GM18951 (cell line): Measurements from ENCODE around the gene GRK2.
A peak's percentile ranks its signal among the peaks of the same experiment; 100 is the strongest.

Experiments
- POLR2A ChIP-seq: IDR thresholded peaks from 4 replicates; pipeline ENCODE4 v1.6.1; 2011; ENCODE audit warnings: mild to moderate bottlenecking; ENCODE audit not compliant: insufficient read length, insufficient read depth; ENCODE audit errors: extremely low read depth
- in situ Hi-C: fragments of 300-500 bp; cut with MboI; formaldehyde crosslinking; loops from one replicate; pipeline ENCODE4 v1.12.0; 2022; ENCODE audit warnings: low sequenced_read_pairs, mixed read lengths, inconsistent platforms; ENCODE audit not compliant: unreplicated experiment

The GRK2 gene

GRCh38 chr11:67292671-67293070, 26.4 kb downstream of the GRK2 start:
- TF ChIP-seq POLR2A = no peak
- in situ Hi-C loops = no loop called here

DNA sequence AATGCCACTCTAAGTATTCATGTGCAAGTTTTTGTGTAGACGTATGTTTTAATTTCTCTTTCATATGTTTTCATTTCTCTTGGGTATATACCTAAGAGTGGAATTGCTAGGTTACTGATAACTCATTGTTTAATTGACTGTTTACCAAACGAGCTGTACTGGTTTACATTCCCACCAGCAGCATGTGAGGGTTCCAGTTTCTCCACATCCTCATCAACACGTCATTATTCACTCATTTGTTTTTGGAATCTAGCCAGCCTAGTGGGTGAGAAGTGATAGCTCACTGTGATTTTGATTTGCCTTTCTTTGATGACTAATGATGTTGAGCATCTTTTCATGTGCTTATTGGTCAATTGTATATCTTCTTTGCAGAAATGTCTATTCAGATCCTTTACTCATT, 26.8 kb downstream of the GRK2 start:
- in situ Hi-C loops = no loop called here
- TF ChIP-seq POLR2A = no peak

DNA sequence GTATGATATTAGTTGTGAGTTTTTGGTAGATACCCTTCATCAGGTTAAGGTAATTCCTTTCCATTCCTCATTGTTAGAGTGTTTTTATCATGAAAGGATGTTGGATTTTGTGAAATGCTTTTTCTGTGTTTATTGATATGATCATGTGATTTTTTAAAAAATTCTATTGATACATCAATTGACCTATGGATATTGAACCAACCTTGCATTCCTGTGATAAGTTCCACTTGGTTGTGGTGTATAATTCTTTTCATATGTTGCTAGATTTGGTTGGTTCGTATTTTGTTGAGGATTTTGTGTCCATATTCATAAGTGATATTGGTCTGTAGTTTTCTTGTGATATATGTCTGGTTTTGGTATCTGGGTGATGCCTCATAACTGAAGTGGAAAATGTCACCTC, 29.6 kb downstream of the GRK2 start:
- no peak for TF ChIP-seq POLR2A

GRCh38 chr11:67298786-67299185, 32.5 kb downstream of the GRK2 start:
- in situ Hi-C loops = no loop called here
- TF ChIP-seq POLR2A = no peak

More for the DNA sequence above, 29.6 kb downstream of the GRK2 start:
- in situ Hi-C loops = no loop called here

- no peak for TF ChIP-seq POLR2A
- in situ Hi-C loops = no loop called here
These were observed 33.4 kb downstream of the GRK2 start for GRCh38 chr11:67299471-67300191.

DNA sequence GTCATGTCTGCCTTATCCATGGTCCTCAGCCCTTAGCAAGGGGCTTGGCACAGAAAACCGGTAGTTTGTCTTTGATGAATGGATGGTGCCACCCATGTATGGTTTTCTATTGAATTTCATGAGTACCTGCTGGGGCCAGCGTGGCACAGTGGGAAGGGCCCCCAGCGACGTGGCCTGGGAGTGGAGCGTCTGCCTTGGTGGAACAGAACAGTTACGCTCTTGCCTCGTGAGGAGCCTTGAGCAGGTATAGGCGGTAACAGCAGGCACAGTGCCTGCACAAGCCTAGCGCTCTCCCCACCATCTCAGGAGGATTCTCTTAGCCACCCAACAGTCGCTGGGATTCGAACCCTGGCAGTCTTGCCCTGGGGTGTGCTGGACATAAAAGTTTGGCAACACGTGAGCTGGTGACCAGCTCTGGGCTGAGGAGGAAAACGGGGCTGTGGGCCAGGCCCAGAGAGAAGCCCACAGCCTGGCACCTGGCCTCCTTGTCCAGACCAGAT, 34.0 kb downstream of the GRK2 start:
- no peak for TF ChIP-seq POLR2A
- in situ Hi-C loops = no loop called here

GRCh38 chr11:67300756-67301312, 34.6 kb downstream of the GRK2 start:
- in situ Hi-C loops = no loop called here
- TF ChIP-seq POLR2A = no peak

DNA sequence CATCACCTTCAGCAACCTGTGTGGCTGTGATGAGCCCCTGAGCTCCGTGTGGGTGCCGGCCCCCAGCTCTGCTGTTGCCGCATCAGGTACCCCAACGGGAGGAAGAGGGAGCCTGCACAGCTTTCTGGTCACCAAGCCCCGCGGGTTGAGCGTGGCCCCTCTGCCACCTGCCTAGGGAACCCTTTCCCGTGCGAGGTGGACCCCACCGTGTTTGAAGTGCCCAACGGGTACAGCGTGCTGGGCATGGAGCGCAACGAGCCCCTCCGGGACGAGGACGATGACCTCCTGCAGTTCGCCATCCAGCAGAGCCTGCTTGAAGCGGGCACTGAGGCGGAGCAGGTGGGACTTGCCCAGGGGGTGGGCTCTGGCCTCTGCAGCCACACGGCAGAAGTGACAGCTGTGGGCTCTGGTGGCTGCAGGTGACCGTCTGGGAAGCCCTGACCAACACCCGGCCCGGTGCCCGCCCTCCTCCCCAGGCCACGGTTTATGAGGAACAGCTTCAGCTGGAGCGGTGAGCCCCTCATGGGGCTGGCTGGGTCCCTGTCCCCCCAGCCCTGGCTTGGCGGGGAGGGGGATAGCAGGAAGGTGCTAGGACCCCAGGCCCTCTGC, 35.1 kb downstream of the GRK2 start:
- in situ Hi-C loops = no loop called here
- no peak for TF ChIP-seq POLR2A

- in situ Hi-C loops = no loop called here
- no peak for TF ChIP-seq POLR2A
These were observed 35.8 kb downstream of the GRK2 start for GRCh38 chr11:67301951-67302516.

DNA sequence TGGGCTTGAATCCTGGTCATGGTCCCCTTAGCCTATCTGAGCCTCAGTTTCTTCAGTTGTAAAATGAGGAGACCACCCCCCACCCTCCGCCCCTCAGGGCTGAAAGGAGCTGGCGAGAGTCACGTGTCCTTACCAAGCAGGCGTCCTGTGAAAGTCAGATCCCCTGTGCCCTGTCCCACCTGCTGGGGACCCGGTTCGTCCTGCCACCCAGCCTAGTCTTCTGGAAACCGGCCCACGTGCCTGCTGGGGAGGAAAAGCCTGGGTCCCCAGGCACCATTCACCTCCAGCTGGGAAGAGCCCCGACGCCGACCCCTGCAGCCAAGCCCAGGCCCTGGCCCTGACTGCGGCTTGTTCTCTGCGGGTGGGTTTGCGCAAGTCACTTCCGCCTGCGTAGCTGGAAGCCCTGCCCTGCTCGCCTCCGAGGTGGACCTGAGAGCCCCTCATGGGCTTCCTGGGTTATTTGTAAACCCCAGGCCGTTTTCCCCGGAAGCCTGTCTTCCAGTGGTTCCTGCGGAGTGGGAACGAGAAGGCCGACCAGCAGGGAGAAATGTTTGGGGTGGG, 36.4 kb downstream of the GRK2 start:
- in situ Hi-C loops = no loop called here
- no peak for TF ChIP-seq POLR2A

GRCh38 chr11:67303132-67303834, 37.0 kb downstream of the GRK2 start, which contains the start of gene SSH3:
Gene SSH3 (plus strand): TSS chr11:67303530. CDS start chr11:67303626, 96 bp downstream.
- peak; percentile 27 for TF ChIP-seq POLR2A
- in situ Hi-C loops = no loop called here

DNA sequence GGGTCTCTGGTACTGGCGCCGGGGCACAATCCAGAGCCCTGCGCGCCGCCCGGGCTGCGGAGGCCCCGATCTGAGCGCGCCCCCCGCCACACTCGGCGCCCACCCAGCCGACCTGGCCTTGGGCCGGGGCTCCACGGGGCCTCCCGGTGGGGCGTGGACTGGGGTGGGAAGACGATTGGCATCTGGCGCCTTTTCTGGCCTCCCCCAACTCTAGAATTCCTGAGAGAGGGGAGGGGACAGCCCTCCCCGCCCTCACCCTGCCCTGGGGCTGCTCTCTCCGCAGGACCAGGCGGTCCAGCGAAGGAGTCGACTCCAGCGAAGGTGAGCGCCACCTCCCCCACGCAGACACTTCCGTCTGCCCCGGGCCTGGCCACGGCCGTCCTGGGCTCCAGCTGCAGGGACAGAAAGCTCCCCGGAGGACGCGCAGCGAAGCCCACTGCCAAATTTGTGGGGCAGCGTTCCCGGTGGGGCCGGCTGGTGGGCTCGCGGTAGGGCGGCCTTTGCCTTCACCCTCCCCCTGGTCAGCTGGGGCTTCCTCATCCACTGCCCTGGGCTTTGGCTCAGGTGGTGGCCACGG, 37.6 kb downstream of the GRK2 start:
- in situ Hi-C loops = no loop called here

More for the DNA sequence above, 37.6 kb downstream of the GRK2 start:
- TF ChIP-seq POLR2A = no peak
